A549 (cell line): Measurements from ENCODE around the gene OGDHL.

ENCODE experiments used
- CTCF ChIP-seq: fragments of >200 bp; sonication (Bioruptor Twin); formaldehyde crosslinking; IDR thresholded peaks from 3 replicates; pipeline ENCODE4 v1.5.1; 2016
- EP300 ChIP-seq, 2 experiments: fragments of >200 bp; sonication (Bioruptor Twin); formaldehyde crosslinking; IDR thresholded peaks; 2 replicates in 1 of 2; 3 replicates in 1 of 2; pipeline ENCODE4 v1.6.1; 2016 to 2017
- ESRRA ChIP-seq: fragments of 150-350 bp; IDR thresholded peaks from 2 replicates; pipeline ENCODE4 v1.6.1; 2014; ENCODE audit warnings: mild to moderate bottlenecking, low read length, borderline replicate concordance
- KDM5A ChIP-seq: fragments of 200-600 bp; sonication (generic); IDR thresholded peaks from 2 replicates; pipeline ENCODE4 v1.6.1; 2016; ENCODE audit warnings: antibody characterized with exemption, mild to moderate bottlenecking
- NFE2L2 ChIP-seq: fragments of 150-350 bp; conservative IDR thresholded peaks from 2 replicates; pipeline ENCODE4 v1.6.1; 2014; ENCODE audit warnings: low read length
- POLR2A ChIP-seq: IDR thresholded peaks from 2 replicates; pipeline ENCODE4 v1.6.1; 2012; ENCODE audit warnings: mild to moderate bottlenecking, low read length
- POLR2AphosphoS2 ChIP-seq: conservative IDR thresholded peaks from 2 replicates; pipeline ENCODE4 v1.6.1; 2012; ENCODE audit warnings: low read length, improper control_type of control experiment, inconsistent platforms
- RAD21 ChIP-seq, 2 experiments: fragments of >200 bp in 1 of 2; sonication (Bioruptor Twin) in 1 of 2; formaldehyde crosslinking in 1 of 2; IDR thresholded peaks in 1 of 2; conservative IDR thresholded peaks in 1 of 2; 2 replicates in 1 of 2; 3 replicates in 1 of 2; pipeline ENCODE4 v1.6.1; 2012 to 2018; ENCODE audit warnings: inconsistent platforms in 1 of 2
- REST ChIP-seq: fragments of 200-600 bp; sonication (generic); IDR thresholded peaks from 2 replicates; pipeline ENCODE4 v1.6.1; 2016; ENCODE audit warnings: antibody characterized with exemption, mild to moderate bottlenecking, moderate library complexity
- SMC3 ChIP-seq: fragments of >200 bp; sonication (Bioruptor Twin); formaldehyde crosslinking; IDR thresholded peaks from 3 replicates; pipeline ENCODE4 v1.6.1; 2018; ENCODE audit warnings: inconsistent platforms
- ZFP36 ChIP-seq: fragments of 450-650 bp; IDR thresholded peaks from 2 replicates; pipeline ENCODE4 v1.6.1; 2014; ENCODE audit warnings: borderline replicate concordance; ENCODE audit not compliant: partially characterized antibody
- ZSCAN20 ChIP-seq: fragments of 250-450 bp; sonication (Bioruptor Pico); IDR thresholded peaks from 2 replicates; pipeline ENCODE4 v1.8.0; 2022; ENCODE audit warnings: mild to moderate bottlenecking, moderate library complexity

GRCh38 chr10:49747303-49747646 is 14.8 kb downstream of the OGDHL start:
- no peak for TF ChIP-seq CTCF
- no peak for TF ChIP-seq POLR2AphosphoS2
- TF ChIP-seq EP300 (IDR thresholded peaks at IDR 0.05), result no peak
- TF ChIP-seq POLR2A, result no peak
- no peak for TF ChIP-seq RAD21 (conservative IDR thresholded peaks at IDR 0.05 in 1 of 2, IDR thresholded peaks at IDR 0.05 in 1 of 2)
- no peak for TF ChIP-seq SMC3
- no peak for TF ChIP-seq ESRRA
- TF ChIP-seq REST, result no peak
- no peak for TF ChIP-seq KDM5A
- TF ChIP-seq ZFP36, result no peak
- no peak for TF ChIP-seq NFE2L2
- no peak for TF ChIP-seq ZSCAN20
